Measurements from ENCODE around the gene OXNAD1.

DNA sequence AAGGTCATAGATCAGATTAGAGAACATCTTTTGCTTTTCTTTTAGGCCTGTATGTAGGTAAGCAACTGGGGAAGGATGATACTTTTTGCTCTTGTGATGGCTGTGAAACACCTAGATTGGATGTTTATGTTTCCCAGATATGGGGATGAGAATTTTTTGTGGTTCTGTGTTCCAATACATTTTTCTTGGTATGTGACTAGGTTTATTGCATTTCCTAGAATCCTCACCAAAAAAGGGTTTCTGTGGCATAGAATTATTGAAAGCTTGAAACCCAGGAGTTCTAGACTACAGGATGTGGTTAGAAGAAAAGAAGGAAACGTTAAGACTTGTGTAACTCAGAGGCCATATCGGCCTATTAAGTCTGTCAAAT is 25.8 kb downstream of the OXNAD1 start:
- TF ChIP-seq, protein P1, sequence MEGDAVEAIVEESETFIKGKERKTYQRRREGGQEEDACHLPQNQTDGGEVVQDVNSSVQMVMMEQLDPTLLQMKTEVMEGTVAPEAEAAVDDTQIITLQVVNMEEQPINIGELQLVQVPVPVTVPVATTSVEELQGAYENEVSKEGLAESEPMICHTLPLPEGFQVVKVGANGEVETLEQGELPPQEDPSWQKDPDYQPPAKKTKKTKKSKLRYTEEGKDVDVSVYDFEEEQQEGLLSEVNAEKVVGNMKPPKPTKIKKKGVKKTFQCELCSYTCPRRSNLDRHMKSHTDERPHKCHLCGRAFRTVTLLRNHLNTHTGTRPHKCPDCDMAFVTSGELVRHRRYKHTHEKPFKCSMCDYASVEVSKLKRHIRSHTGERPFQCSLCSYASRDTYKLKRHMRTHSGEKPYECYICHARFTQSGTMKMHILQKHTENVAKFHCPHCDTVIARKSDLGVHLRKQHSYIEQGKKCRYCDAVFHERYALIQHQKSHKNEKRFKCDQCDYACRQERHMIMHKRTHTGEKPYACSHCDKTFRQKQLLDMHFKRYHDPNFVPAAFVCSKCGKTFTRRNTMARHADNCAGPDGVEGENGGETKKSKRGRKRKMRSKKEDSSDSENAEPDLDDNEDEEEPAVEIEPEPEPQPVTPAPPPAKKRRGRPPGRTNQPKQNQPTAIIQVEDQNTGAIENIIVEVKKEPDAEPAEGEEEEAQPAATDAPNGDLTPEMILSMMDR (IDR thresholded peaks at IDR 0.05; ENCODE audit: poor library complexity), result no peak
- TF ChIP-seq EZH2phosphoT487 (IDR thresholded peaks at IDR 0.05; ENCODE audit: low read depth, severe bottlenecking, unreplicated experiment), result no peak
